ENCODE measurements around the gene LHB.

- TF ChIP-seq CTCF (conservative IDR thresholded peaks at IDR 0.05; ENCODE audit: low read length), result no peak
- TF ChIP-seq EZH2phosphoT487 (IDR thresholded peaks at IDR 0.05; ENCODE audit: borderline replicate concordance, low read depth, low read length), result no peak
Measured at GRCh38 chr19:49009828-49010227, 7.1 kb downstream of the LHB start.
